GM19463 (cell line): Measurements from ENCODE around the gene NOP14.
"Not testable (repeated sequence)": the region's sequence is repeated elsewhere in the genome, so short reads cannot be mapped to it uniquely, and the experiment has no call there.

Experiments
- ATAC-seq: cut with Tn5 transposase; IDR thresholded peaks from one replicate; pipeline ENCODE4 v1.9.1; 2021; ENCODE audit warnings: mild to moderate bottlenecking, moderate library complexity; ENCODE audit not compliant: unreplicated experiment

Gene NOP14

DNA sequence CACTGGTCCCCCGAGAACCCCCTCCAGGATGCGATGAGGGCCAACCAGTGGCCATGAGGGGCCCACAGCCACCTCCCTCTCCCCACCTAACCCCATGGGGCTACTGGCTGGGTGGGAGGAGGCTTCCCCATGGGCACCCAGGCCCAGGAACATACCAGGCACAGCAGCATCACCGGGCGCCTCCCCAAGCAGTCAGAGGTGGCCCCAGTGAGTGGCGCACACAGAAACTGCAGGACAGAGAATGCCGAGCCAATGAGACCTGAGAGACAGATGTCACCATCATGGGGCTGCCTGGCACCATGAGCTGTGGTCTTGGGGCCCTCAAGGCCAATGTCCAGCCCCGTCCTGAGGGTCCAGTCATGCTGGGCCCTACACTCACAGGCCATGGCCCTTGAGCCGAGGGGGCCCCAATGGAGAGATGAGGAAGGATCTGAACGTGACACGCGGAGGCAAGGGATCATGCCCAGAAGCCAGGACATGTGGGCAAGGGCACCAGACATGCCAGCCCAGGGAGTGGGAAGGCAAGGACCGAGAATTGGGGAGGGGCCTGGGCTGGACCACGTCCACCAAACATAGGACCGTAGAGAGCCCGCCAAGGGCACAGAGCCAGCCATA is 30.1 kb downstream of the NOP14 start:
- ATAC-seq: no peak

DNA sequence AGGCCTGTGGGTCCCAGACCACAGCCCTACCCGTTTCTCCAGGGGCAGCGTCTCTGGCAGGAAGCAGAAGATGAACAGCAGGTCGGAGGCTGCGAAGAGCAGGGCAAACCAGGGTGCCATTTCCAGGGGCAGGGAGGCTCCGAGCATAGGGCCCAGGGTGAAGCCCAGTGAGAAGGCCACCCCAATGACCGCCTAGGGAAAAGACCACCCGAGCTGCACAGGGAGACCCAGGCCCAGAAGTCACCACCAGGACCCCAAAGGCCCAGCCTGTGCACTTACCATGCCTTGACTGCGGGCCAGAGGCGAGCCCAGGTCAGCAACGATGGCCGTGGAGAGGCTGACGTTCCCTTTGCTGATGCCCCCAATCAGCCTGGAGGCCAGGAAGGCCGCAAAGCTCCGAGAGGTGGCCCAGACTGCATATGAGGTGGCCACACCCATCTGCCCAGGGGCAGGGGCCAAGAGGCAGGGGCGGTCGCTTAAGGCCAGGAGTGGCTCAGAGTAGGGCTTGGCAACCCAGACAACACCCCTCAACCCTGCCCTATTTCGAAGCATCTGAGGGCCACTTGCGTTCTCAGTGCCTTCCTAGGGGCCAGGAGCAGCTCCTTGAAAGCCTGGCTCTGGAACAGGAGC is 30.8 kb downstream of the NOP14 start:
- no peak for ATAC-seq

DNA sequence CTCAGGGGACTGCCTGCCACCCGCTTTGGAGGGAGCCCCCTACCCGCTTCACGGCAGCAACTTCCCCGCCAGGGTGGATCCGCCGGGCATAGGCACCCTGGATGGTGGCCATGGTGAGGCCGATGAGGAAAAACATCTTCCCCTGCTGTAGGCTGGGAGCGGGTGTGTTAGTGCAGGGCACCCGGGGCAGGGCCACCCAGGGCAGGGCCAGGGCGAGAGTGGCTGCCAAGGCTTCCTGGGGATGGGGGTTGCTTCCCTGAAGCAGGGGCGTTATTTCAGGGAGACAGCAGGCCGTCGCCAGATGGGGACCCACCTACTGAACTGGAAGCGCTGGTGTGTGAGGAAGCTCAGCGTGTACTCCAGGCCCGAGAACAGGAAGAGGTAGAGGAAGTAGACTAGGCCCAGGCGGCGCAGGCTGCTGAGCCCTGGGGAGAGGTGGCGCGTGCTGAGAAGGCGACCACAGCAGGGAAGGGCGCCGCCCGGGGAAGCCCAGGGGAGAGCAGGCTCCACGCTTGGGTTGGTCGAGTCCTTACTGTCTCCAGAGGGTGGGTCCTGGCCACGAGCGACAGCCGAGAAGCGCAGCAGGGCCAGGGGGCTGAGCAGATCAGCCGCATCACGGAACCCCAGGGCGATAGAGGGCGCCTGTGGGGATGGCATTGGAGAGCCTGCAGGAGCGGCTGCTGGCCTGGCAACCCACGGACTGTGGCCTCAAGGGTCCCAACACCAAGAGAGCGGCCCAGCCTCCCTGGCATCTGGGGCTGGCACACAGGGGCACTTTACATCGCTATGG is 31.5 kb downstream of the NOP14 start:
- ATAC-seq: peak; percentile 49

DNA sequence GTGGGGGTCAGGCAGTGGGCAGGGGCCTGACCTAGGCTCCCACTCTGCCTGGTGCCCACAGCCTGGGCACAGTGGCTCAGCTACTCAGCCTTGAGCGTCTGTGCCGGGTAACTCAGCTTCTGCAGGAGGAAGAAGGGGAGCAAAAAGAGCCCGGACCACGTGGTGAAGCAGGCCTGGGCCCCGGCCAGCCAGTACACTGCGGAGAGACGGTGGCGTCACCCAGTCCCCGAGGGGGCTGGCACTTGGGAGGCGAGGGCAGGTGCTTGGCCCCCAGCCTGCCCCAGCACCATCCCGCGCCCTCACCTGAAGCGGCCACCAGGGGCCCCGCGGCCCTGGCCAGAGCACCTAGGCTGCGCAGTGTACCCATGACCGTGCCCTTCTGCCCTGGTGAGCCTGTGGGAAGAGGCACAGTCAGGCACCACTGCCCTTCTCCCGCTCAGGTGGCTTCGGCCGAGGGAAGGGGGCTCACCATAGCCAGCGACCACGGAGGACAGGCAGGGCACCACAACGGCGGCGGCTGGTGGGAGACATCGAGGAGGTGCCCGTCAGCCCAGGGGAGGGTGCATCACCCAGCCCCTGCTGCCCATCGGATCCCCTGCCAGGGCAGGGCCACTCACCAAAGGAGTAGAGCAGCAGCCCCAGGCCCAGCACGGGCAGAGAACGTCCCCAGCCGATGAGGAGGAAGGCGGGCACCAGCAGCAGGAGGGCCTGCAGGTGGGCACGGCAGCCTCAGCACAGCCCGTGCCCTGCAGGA is 32.3 kb downstream of the NOP14 start:
- ATAC-seq: no peak

DNA sequence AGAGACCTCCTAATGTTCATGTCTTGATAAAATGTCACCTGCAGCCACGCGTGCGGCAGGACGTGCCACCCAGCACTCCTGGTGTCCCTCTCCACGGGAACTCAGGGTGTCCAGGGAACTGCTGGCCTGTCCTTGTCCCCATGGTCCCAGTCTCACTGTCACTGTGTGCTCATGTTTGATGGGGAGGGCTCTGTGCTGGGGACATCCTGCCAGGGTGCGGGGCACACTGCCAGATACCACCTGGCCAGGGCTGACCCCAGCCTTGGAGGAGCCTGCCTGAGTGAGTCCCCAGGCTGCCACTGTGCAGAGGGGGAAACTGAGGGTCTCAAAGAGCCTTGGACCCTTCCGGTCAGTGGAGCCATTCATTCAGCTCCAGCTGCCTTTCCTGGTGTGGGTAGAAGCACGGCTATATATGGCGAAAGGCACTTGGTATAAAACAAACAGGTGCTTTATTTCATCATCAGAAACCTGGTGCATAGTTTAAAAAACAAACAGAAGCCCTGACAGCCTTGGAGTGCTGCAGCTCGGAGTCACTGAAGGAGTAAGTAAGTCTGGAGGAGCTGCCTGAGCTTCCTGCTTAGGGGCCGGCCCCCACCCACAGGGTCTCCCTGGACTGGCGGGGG is 33.0 kb downstream of the NOP14 start:
- ATAC-seq: no peak

DNA sequence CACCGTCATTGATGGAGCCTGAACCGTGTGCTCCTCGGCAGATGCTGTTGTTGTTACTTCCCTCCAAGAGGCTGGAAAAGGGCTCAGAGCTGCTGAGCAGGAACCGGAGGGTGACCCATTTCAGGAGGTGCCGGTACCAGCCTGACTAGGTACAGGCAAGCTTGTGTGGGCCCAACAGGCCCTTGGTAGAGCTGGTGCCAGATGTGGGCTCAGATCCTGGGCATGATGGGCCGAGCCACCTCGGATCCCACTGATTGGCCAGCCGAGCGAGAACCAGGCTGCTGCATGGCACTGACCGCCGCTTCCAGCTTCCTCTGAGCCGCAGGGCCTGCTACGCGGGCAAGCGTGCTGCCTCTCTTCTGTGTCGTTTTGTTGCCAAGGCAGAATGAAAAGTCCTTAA is 33.7 kb downstream of the NOP14 start:
- ATAC-seq: no peak

DNA sequence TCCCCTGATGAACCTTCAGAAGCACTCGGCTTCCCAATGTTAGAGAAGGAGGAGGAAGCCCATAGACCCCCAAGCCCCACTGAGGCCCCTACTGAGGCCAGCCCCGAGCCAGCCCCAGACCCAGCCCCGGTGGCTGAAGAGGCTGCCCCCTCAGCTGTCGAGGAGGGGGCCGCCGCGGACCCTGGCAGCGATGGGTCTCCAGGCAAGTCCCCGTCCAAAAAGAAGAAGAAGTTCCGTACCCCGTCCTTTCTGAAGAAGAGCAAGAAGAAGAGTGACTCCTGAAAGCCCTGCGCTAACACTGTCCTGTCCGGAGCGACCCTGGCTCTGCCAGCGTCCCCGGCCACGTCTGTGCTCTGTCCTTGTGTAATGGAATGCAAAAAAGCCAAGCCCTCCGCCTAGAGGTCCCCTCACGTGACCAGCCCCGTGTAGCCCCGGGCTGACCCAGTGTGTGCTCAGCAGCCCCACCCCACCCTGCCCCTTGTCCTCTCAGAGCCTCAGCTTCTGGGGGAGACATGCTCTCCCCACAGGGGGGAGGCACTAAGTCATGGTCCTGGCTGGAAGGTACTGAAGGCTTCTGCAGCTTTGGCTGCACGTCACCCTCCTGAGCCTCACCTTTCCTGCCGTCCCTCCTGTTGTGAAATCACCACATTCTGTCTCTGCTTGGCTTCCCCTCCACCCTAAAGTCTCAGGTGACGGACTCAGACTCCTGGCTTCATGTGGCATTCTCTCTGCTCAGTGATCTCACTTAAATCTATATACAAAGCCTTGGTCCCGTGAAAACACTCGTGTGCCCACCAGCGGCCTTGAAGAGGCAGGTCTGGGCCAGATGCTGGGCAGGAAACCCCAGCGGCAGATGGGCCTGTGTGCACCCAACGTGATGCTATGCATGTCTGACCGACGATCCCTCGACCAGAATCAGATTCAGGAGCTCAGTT is 34.7 kb downstream of the NOP14 start:
- no peak for ATAC-seq

DNA sequence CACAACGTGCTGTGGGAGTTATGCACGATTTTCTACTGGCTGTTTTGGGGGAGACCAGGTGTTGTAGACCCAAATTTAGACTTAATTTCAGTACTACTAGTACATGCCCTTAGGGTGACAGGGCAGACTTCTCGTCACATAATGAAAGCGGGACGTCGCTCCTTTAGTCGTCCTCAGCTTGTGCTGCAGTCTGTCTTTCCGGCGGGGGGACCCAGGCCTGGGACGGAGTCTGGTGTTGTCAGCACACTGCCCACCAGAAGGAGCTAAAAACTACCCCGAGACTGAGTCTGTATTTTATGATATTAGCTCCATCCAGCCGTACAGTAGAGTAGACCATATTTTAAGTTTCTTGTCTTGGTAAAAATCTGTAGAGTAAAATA is 35.5 kb downstream of the NOP14 start:
- ATAC-seq: no peak

DNA sequence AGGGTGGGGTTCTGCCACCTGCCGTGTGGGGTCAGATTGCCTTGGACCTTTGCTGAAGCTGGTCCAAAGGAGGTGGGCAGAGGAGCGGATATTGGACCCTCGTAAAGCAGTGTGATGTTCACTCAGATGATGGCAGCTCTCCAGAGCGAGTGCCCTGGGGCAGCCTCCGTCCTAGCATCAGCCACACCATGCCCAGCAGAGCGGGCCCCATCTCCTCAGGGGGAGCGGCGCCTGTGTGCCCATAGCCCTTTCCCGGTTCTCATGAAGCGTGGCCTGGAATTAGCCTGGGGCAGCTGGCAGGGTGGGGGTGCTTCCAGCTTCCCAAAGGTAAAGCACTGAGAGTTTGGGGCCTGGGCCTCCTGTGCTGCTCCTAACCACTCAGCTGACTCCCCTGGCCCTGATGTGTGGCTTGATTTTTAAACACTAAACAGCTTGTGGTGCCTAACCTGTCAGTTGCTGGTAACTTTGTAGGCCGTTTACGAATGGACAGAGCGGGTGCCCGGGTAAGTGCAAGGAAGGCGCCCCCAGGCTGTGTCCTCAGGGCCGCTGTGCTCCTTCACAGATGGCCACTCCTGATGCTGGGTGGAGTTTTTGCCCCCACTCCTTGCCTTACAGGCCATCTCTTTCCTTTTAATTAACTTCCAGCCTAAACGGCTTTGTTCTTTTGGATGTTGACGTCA is 36.0 kb downstream of the NOP14 start:
- ATAC-seq: no peak

DNA sequence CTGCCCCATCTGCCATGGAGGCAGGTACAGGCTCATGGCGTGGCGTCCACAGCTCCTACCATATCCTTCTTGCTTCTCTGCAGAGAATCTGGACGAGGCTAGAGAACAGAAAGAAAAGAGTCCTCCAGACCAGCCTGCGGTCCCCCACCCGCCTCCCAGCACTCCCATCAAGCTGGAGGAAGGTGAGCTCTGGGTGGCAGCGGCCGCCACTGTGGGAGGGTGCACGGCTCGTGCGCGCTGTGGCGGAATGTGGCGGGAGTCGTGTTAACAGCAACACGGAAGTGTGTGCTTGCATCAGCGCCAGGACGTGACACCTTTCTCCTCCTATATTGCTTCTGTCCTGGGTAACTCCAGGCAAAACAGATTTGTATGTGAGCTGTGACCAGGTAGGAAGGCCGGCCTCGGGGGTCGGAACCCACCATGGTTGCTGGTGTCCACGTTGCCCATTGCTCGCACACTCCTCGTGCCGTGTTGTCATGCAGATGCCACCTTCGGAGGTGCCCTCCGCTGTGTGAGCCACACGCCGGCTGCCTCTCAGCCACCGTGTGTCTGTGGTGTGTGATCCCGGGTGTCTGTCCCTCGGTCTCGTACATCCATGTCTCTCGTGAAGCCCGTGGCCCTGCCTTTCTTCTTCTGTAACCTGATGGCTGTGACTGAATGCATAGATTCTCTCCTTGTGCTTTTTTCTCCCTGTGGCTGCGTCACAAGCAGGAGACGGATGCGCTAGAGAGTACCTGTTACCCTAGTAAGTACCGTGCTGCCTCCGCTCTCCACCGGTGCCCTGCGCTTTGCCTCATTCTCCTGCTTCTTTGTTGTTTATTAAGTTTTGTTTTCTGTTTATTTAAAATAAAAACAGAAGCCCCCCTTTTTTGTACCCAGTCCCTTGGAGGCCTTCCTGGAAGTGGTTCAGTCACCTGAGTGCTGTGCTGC is 37.0 kb downstream of the NOP14 start:
- ATAC-seq: no peak

DNA sequence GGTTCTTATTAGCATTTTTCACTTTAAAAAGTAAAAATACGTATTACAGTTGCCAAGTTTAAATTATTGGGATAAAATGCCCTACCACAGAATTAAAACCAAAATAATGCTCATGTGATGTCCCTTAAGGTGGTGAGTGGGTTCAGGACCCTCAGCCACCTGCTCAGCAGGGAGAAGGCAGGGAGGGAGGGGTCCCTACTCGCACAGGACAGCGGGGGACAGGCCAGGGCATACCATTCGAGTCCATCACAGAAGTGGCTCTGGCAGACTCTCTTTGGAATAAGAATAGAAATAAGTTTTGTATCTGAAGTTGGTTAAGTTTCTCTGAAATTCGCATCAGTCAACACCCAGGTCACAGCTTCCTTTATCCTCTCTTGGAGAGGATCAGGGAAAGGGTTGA is 37.7 kb downstream of the NOP14 start:
- no peak for ATAC-seq

DNA sequence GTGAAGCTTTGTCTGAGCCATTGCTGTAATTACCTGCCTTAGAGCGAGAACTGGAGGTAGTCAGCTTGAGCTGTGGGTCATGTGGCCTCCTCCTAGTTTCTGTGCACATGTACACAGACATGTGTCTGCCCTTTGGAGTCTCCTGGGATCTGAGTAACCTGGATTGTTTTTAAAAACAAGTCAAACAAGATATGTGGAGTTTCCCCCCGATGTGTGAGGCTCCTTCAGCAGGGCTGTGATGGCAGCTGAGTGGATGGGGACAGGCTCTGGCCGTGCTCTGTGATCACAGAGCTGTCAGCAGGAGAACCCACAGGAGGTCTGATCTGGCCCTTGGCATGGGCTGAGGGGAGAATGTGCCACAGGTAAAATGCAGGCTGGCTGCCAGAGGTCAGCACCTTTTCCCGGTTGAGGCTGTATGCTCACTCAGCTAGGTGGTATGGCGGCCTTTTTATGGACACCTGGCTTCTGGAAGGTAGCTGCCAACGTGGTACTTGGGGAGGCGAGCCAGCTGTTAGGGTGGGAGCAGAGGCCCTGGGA is 38.4 kb downstream of the NOP14 start:
- no peak for ATAC-seq

DNA sequence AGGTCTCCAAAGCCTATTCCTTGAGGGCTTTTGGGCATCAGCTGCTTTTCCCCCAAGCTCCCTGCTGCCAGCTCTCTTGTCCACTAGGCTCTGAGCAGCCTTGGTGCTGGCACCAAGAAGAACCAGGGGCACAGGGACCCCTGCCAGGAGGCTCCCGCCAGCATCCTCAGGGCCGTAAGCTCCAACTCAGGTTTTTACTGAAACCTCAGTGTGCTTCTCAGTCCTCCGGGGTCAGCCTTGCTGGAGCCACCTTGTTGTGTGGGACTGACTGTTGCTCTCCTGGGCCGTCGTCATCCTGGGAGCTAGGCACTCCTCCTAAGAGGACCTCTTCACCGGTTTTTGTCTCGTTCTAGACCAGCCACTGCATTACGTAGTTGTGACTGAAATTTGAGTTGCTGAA is 38.9 kb downstream of the NOP14 start:
- ATAC-seq: no peak

DNA sequence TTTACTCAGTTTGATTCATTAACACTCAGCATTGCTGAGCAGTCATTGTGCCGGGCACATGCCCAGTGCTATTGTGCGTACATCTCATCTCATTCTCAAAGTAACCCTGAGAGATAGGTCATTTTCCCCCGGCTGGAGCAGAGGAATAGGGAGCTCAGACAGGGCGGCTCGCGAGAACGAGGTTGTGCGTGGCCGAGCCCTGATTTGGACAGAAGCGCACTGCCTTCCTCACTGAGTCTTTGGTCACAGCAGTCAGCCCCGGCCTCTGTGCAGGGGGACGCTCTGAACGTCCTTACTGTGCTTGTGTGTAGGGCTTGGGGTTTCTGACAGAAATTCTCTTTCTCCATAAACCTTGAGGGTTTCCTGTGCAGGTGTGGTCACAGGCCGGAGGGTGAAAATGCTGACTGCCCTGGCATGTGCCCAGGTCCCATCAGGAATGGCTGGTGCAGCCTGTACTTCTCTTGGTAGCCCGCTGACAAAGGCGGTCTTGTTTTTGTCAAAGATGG is 39.5 kb downstream of the NOP14 start:
- ATAC-seq: no peak

DNA sequence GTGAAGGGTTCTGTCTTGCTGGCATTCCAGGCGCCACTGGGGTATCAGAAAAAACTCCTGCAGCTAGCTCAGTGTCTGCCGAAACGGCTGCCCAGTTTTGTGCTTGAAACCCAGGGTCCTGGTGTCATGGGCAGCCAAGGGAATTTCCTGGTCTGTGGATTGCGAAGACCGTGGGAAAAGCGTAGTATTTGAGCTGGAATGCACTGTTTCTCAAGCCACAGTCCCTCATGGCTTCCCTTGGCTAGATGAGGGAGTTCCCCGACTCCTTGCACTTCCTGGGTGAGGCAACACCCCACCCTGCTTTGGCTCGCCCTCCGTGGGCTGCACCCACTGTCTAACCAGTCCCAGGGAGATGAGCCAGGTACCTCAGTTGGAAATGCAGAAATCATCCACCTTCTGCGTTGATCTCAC is 40.1 kb downstream of the NOP14 start:
- ATAC-seq: no peak

DNA sequence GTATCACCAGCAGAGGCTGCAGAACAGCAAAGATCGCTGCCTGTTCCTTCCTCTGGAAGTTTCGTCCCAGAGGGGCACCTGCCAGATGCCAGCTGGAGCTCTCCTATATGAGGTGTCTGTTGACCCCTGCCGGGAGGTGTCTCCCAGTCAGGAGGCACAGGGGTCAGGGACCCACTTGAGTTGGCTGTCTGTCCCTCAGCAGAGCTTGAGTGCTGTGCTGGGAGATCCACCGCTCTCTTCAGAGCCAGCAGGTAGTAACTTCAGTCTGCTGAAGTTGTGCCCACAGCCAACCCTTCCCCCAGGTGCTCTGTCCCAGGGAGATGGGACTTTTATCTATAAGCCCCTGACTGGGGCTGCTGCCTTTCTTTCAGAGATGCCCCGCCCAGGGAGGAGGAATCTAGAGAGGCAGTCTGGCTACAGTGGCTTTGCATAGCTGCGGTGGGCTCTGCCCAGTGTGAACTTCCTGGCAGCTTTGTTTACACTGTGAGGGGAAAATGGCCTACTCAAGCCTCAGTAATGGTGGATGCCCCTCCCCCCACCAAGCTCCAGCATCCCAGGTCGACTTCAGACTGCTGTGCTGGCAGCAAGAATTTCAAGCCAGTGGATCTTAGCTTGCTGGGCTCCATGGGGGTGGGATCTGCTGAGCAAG is 40.6 kb downstream of the NOP14 start:
- not testable (repeated sequence) for ATAC-seq

DNA sequence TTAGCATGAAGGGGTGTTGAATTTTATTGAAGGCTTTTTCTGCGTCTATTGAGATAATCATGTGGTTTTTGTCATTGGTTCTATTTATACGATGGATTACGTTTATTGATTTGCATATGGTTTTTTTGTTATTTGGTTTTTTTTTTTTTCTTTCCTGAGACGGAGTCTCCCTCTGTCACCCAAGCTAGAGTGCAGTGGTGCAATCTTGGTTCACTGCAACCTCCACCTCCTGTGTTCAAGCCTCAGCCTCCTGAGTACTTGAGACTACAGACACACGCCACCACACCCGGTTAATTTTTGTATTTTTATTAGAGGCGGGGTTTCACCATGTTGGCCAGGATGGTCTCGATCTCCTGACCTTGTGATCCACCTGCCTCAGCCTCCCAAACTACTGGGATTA is 44.5 kb downstream of the NOP14 start:
- not testable (repeated sequence) for ATAC-seq
